Erythroblast (primary cell): ENCODE measurements around the gene KLHL1.

Experiments
- GATA1 ChIP-seq: IDR thresholded peaks from 2 replicates; pipeline ENCODE4 v1.6.1; 2011; ENCODE audit warnings: low read depth, mild to moderate bottlenecking, control low read depth, low read length, moderate library complexity
- POLR2A ChIP-seq: IDR thresholded peaks from 2 replicates; pipeline ENCODE4 v1.6.1; 2011; ENCODE audit warnings: mild to moderate bottlenecking, low read length

- TF ChIP-seq POLR2A = no peak
- no peak for TF ChIP-seq GATA1
Measured at GRCh38 chr13:69872321-69873047, 235.8 kb downstream of the KLHL1 start.
